Stimulated activated CD8-positive, alpha-beta memory T cell treated with anti-CD3 and anti-CD28 coated beads, Interleukin-15, amount 100 ng/mL, for 1 hour (primary cell): ENCODE data around the gene S100A2.

Experiments
- DNase-seq: peaks from one replicate; pipeline ENCODE4 v3.0.0-alpha.2; 2020; ENCODE audit warnings: low read depth

The S100A2 gene

DNA sequence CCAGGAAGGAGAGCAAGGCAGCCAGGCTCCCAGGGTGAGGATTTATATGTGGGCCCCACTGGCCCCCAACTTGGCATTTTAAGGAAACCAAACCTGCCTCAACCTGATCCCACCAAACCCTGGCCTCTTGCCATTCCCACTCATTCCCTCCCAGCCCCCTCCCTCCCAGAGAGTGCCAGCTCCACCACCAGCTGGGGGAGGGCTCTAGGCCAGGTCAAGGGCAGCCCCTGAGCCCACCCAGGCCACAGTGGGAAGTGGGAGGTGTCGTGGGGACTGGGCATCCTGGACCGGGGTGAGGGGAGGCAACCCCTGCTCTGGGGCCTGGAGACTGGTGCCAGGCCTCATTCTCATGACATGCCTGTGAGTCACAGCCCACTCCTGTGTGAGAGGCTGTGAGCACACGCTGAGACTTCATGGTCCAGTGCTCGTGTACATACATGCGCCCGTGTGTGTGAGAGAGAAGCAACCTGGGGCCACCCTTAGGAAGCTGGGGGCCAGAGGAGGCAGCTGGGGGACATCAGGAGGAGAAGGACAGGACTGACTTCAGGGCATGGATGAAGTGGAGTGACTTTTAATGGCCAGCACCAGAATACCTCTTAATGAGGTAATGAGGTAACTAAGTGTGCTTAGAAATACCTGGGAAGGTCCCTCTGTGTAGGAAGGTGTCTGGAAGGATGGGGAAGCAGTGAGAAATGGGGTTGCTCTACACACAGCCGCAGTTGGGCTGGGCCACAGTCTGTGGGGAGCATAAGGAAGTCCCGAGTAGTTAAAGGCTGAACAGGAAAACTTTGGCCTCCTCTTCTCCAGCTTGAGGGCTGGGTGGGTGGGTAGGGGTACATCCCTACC is at the start of gene S100A2:
S100A2 (minus strand) TSS at position 316 of the 846 bp plus-strand sequence. CDS start 1,967 bp downstream, outside the sequence.
- DNase-seq = no peak

DNA sequence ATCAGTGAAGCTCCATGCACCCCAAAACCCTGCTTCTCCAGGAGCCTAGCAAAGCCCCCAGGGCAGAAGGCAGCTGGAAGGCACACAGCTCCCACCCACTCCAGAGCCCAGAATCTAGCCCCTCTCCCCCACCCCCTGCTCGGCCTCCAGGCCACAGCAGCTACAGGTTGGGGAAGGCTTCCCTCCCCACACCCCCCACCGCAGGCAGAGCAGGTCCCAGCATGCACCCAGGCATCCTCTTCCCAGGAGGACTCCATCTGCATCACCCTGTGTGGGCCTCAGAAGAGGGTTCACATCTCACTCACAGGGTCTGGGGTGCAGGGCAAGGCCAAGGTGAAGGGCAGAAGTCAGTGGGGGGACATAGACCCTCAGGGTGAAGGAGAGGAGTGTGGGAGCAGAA is 49.8 kb upstream of the S100A2 start:
- DNase-seq = no peak

DNA sequence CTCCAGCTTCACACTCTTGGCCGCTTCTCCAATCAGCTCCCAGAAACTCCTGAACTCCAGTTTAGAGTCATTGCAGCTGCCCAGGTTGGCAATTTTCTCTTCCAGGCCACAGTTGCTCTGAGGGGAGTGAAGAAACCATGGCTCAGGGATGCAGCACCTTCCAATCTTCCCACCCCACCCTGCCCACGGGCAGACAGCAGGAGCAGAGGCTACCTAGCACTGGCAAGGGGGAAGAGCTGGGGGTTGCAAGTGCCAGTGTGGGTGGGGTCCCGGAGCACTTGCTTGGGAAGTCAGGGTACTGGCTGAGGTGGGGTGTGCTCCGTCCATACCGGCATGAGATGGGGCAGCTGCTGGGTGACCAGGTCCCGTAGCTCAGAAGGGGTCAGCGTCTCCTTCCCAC is 49.3 kb upstream of the S100A2 start:
- DNase-seq = no peak

DNA sequence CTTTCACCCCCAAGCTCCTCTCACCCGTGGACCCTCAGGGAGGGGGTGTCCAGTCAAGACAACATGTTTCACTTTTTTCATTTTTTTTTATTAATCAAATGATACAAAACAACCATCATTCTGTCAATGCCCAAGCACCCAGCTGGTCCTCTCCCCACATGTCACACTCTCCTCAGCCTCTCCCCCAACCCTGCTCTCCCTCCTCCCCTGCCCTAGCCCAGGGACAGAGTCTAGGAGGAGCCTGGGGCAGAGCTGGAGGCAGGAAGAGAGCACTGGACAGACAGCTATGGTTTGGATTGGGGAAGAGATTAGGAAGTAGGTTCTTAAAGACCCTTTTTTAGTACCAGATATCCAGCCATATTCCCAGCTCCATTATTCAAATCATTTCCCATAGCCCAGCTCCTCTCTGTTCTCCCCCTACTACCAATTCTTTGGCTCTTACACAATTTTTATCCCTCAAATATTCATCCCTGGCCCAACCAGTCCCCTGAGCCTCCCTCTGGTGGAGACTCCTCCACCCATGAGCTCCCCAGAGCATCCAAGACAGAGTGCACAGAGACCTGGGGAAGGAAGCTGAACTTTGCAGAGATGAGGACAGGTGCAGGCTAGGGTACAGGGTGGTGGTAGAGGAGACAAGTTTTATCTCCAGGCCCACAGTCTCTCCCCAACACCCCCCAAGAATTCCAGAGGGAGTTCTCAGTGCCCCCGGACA is 48.7 kb upstream of the S100A2 start:
- no peak for DNase-seq

DNA sequence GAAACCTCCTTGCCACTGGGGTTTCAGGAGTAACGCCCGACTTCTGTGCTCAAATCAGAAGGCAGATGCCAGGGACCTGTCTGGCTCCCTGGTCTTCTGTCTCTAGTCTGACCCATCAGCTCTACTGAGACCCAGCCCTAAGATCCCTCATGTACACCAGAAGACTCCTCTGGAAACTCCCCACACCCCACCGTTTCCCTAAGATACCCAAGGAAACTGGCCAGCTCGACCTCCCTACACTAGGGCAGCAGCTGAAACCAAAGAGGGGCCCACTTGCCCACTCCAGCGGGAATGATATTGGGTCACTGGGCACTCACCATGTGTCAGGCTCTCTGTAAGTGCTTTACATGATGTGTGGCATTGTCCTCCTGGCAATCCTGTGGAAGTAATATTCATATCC is 47.8 kb upstream of the S100A2 start:
- no peak for DNase-seq

DNA sequence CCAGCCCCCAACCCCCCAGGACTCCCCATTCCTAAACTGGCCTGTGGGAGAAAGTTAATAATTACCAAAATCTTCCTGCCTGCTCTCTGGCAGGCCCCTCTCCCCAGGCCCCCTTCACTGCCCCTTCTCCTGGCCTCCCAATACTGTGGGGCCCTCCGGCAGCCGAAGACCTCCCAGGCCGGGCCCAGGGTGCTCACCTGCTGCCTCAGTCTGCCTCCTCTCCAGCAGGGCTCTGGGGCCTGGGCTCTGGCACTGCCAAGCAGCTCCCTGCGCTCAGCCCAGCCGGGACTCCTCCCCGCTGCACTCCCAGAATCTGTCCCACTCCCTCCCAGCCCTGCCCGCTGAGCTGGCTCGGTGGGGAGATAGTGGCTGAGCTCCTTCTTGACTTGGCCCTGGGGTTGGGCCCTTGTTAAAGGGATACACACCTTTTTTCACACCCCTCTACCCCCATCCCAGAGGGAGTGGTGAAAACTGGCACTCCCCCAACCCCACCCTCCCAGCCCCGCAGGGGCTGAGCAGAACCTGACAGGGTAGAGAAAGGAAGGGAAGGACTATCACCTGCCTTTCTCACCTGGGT is 47.2 kb upstream of the S100A2 start, which contains the start of gene S100A16:
S100A16 (minus strand) TSS at position 383 of the 577 bp plus-strand sequence. CDS start 4,986 bp downstream, outside the sequence.
- no peak for DNase-seq

DNA sequence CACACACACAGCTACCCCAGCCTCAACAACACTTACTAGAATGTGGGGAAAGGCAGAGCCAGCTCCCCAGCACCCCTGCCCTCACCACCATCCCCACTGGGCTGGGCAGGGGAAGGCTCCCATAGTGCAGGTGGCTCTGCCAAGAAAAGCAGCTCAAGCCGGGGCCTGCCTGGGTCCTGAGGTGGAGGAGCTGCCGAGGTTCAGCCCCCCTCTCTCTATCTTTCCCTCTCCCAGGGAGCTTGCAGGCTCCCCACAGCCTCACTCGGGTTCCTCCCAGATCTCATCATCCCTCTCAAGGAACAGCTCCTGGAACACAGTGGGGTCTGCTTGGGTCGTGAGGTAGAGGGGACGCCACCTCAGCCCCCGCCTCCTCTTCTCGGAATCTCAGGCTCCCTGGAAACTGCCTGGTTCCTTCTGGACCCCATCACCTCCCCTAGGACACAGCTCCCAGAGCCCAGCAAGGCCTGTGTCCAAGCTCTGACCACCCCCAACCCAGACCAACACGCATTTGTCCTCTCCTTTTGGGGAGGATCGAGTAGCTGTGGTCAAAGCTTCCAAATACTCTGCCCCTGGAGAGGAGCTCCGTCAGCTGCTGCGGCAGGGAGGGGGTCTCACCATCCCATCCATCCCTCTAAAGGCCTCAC is 46.6 kb upstream of the S100A2 start:
- DNase-seq = no peak

DNA sequence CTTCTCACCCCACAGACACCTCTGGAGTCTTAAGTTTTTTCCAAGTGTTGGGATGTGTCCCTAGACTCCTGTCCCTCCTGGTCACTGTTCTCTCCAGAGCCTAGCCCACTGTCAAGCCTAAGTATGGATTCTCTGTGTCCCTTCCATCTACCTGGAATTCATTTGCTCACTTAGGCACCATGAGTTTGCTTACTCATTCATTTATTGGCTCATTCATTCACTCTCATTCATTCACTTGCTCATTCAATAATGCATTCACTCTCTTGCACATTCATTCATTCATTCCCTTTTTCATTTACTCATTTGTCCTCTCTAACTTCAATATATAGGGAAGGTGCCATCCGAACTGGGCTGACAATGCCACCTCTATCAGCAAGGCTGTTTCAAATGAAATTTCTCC is 45.7 kb upstream of the S100A2 start:
- no peak for DNase-seq

DNA sequence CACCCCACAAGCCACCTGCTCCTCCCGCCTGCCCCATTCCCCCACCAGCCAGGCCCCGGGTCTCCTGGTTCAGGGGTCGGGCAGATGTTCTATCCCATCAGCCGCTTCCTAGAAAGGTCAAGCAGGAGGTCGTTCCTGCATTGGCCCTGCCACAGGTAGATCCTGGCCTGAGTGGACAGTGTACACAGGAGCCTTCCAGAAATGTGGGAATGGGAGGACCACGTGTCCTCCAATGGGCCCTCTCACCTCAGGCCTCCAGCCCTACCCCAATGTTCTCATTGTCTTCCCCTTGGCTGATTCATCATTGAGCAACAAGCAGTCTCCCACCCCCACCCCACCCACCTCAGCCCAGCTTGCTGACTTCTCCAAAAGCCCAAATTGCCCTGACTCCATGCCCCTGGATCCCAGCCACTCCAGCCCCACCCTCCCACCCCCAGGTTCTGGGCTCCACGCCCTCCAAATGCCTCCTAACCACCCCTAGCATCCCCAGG is 45.2 kb upstream of the S100A2 start:
- no peak for DNase-seq

DNA sequence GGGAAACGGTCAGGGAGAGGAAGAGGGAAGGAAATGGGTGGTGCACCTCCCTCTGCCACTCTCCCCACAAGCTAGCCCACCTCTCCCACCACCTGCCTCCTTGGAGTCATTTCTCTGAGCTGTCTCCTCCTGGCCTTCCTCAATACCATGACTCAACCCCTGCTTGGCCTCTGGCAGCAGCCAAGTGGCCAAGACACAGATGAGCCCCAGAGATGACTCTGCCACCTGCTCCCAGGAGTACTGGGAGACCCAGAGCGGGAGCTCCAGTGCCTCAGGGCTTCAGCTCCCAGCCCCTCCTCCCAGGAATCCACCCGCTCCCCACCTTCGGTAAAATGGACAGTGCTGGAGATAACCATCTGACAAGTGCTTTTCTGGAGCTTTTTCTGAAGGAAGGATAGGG is 44.7 kb upstream of the S100A2 start:
- no peak for DNase-seq

DNA sequence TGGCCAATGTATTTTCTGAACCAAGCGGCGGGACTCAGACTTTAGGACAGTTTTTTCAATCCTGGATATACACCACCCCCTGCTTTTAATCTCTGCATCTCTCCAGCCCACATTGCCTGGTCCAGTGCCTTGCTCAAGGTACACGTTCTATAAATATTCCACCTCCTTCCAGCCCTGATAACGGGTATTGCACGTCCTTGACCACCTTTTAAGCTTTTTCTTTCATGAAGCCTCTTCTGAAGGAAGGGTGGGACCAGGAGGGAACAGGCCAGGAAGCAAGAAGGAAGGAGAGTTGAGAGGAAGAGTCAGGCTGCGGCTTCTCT is 43.9 kb upstream of the S100A2 start:
- no peak for DNase-seq

DNA sequence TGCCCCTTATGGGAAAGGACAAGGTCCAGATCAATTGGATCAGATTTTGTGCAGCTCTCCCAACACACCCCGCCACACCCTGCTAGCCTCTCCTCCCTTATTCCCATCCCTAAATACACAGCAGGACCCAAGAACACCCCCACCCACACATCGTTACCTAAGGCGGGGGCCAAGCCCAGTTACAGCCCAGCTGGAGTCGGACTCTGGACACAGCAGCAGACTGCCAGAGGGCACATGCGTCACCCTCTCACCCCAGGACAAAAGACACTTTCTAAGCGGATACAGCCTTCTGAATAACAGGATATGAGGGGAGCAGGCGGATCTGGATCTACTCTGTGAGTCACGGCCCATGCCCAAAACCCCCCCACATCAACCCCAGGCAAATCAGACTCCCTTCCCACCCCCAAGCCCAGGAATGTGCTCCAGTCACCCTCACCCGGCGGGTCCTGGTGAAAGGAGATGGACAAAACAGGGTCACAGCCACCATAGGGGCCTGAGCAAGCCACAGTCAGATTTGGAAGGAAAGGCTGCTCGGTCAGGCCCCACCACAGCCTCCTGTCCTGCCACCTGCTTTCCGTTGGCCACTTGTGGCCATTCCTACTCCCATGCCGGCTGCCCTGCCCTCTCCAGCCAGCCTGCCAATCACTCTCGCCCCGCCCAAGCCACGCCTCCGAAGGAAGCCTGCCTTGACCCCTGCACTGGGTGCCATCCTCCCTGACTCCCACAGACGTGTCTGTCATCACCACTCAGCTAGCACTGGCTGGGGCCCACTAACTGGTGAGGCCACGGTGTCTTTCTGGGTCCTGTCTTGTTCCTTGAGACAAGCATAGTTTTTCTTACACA is 43.3 kb upstream of the S100A2 start:
- DNase-seq = no peak

DNA sequence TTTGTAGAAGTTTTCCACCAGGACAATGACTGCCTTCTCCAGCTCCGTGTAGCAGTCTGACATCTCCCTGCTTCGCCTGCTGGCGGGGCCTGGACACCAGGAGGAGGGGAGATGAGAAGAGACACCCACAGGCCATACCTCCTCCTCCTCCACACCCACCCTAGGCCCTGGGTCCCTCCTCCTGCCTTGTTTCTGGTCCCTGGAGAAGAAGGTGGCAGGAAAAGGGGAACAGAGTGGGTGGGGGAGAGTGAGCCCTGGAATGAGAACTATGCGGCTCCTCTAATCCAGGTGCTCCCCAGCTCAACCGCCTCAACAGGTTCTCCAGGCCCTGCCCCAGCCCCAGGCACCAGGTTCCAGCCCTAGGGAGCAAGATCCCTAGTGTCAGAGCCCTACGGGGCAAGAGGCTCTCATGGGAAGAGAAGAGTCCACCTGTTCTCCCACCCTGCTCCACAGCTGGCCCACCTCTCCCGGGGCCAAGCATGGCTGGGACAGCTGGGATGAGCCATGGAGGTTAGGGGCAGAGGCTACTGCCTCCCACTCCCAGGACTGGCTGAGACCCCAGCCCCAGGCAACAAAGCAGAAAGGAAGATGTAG is 42.5 kb upstream of the S100A2 start:
- no peak for DNase-seq

DNA sequence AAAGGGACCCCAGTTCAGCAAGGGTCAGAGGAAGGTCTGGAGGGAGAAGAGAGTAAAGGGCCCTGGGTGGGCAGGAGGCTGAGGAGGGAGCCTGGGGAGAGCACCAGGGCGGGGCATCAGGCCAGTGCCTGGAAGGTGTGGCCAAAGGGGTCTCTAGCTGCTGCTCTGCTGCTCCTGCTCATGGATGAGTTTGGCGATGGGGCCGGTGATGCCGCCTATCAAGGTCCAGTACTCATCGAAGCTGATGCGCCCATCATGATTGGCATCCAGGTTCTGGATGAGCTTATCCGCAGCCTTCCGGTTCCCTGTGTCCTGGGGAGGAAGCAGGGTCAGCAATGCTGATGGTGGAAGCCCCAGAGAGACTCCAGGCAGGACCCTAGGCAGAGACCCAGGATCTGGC is 41.7 kb upstream of the S100A2 start:
- no peak for DNase-seq

DNA sequence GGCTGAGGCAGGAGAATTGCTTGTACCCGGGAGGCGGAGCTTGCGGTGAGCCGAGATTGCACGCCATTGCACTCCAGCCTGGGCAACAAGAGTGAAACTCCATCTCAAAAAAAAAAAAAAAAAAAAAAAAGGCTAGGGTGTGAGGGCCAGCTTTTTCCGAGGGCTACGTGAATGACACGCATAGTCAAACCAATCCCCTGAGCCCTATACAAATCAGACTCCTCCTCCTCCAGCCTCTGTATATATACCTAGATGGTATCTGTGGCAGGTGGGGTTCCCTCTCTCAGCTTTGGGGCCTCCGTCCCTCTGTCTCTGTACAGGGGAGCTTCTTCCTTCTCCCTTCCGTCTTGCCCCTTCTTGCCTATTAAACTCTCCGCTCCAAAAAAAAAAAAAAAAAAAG is 40.5 kb upstream of the S100A2 start:
- no peak for DNase-seq

DNA sequence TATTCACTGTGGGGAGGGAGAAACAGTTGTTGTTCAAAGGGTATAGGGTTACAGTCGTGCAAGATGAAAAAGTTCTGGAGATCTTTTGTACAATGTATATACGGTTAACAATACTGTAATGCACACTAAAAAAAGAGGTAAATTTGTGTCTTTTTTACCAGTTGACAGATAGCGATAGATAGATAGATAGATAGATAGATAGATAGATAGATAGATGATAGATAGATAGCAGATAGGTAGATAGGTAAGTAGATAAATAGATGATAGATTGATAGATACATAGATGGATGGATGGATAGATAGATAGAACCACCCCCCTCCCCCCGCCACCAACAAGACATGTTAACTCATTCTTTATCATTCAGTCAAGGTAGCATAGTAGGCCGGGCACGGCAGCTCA is 37.1 kb upstream of the S100A2 start:
- DNase-seq = no peak

DNA sequence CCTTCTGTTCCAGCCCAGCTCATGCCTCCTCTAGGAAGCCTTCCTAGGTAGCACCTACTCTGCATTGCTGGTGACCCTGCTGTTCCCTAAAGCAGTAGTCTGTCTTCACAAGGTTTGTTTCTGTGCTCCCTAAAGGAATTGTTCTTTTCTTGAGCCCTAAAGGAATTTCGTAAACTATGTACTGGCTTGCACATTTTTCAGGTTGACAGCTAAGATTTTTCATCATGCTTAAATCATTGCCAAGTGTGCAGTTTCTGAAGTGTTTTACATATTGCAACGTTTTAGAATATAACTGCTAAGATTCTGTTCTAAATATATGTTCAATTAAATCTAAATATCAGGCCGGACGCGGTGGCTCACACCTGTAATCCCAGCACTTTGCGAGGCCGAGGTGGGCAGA is 34.2 kb upstream of the S100A2 start:
- DNase-seq = no peak

DNA sequence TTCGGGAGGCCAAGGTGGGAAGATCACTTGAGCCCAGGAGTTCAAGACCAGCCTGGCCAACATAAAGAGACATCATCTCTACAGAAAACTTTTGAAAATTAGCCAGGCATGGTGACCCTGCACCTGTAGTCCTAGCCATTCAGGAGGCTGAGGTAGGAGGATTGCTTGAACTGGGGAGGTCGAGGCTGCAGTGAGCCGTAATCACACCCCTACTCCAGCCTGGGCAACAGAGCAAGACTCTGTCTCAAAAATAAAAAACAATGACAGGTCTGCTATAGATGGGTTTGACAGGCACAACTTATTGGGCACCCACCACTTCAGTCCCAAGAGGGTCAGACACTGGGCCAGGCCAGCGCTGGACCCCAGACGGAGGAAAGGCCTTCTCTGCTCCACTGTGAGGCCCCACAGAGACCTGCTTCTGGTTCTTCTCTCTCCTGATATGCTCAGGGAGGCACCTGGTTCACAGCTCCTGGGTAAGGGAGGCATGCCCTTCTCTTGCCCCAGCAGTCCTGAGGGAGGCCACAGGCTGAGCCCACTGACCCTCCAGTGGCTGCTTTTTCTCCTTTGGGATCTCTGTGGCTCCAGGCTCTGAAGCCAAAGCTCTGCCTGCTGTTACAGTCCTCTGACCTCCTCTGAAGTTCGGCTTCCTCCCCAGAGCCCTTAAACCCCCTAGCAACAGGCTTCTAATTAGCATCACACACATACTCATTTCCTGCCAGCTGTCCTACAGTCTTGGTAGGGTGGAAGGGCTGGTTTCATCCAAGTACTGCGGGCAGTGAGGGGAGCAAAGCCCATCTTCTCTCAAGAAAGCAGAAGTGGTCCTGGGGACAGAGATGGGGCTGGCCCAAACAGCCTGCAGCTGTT is 32.9 kb upstream of the S100A2 start:
- DNase-seq = no peak

DNA sequence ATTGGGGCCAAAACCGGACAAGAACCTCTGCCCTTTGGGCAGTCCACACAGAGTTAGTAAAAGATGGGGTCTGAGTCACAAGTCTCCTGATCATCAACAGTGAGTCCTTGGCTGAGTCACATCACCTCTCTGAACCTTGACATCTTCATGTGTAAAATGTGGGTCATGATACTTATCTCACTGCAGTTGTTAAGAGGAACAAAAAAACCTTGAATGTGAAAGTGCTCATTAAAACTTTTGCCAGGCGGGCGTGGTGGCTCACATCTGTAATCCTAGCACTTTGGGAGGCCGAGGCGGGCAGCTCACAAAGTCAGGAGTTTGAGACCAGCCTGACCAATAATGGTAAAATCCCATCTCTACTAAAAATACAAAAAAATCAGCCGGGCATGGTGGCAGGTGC is 31.6 kb upstream of the S100A2 start:
- no peak for DNase-seq

DNA sequence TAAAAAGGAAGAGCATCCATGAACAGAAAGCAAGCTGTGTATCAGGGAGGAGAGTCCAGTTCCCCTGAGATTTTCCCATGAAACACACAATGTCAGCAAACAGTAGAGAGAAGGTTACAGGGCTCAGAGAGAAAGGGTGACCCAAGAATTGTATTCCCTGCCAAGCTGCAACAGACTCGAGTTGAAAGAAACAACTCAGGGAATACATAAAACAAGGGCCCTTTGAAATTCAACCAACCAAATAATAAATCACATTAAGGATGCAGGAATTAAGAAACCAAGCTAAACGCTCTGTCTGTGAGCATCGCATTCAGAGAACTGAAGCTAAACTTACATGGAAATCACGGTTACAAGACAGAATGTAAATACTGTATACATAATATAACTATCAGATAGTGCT is 27.1 kb upstream of the S100A2 start:
- DNase-seq = no peak
